Karpas-422 (cell line): Measurements from ENCODE around the gene ADD1. TPM values are rescaled to one million over a fixed set of nuclear protein-coding genes. Genes with fewer than 3 reads are reported as not detected.
A peak's percentile ranks its signal among the peaks of the same experiment; 100 is the strongest.

ENCODE experiments used
- DNase-seq: peaks from one replicate; pipeline ENCODE4 v3.0.0-alpha.2; 2015
- H2AFZ ChIP-seq: fragments of 200-600 bp; sonication (generic); 2 replicates; pipeline ENCODE4 v1.6.1; 2014; ENCODE audit warnings: antibody characterized with exemption, low read length, mixed read lengths
- H3K27ac ChIP-seq: fragments of 200-600 bp; sonication (generic); 2 replicates; pipeline ENCODE4 v1.5.1; 2014; ENCODE audit warnings: mild to moderate bottlenecking, low read length, moderate library complexity
- H3K27me3 ChIP-seq: fragments of 200-600 bp; sonication (generic); 2 replicates; pipeline ENCODE4 v1.6.1; 2014; ENCODE audit warnings: low read length, mixed read lengths
- H3K36me3 ChIP-seq: fragments of 200-600 bp; sonication (generic); 2 replicates; pipeline ENCODE4 v1.6.1; 2014; ENCODE audit warnings: low read length, mixed read lengths; ENCODE audit not compliant: insufficient read depth
- H3K4me1 ChIP-seq: fragments of 200-600 bp; sonication (generic); 2 replicates; pipeline ENCODE4 v1.6.1; 2014; ENCODE audit warnings: mild to moderate bottlenecking, low read length, mixed read lengths
- H3K4me2 ChIP-seq: fragments of 200-600 bp; sonication (generic); 2 replicates; pipeline ENCODE4 v1.6.1; 2014; ENCODE audit warnings: low read length, low read depth, mild to moderate bottlenecking; ENCODE audit not compliant: poor library complexity, severe bottlenecking
- H3K4me3 ChIP-seq: fragments of 200-600 bp; sonication (generic); 2 replicates; pipeline ENCODE4 v1.5.1; 2014; ENCODE audit warnings: mild to moderate bottlenecking, antibody characterized with exemption, low read length, mixed read lengths
- H3K79me2 ChIP-seq: fragments of 200-600 bp; sonication (generic); 2 replicates; pipeline ENCODE4 v1.6.1; 2014; ENCODE audit warnings: mild to moderate bottlenecking, low read length, mixed read lengths
- H3K9ac ChIP-seq: fragments of 200-600 bp; sonication (generic); 2 replicates; pipeline ENCODE4 v1.6.0; 2014; ENCODE audit warnings: low read length
- H3K9me2 ChIP-seq: fragments of 200-600 bp; sonication (generic), shearing (Covaris generic); replicated peaks from 2 replicates; pipeline ENCODE4 v1.6.0; 2014; ENCODE audit warnings: mild to moderate bottlenecking, low read length, moderate library complexity; ENCODE audit not compliant: insufficient read depth
- H3K9me3 ChIP-seq: fragments of 300-700, 200-600 bp; sonication (generic); 2 replicates; pipeline ENCODE4 v1.6.1; 2014; ENCODE audit warnings: low read length, mixed read lengths
- H4K20me1 ChIP-seq: fragments of 200-600 bp; sonication (generic); 2 replicates; pipeline ENCODE4 v1.6.1; 2014; ENCODE audit warnings: mild to moderate bottlenecking, antibody characterized with exemption, low read length, low read depth; ENCODE audit not compliant: insufficient read depth
- total RNA-seq: library from RNA; depleted of rRNA; stranded (reverse); fragments of >200 nt; shearing (Covaris generic); gene quantifications from 2 replicates; pipeline ENCODE4 v1.2.3, GENCODE V29; 2014; ENCODE audit warnings: low replicate concordance

The ADD1 gene
- total RNA-seq, 1 experiment from 2014 or later, result 69.7 TPM

GRCh38 chr4:2963175-2963965 lies 119.7 kb downstream of the ADD1 start, which contains the start of the genes GRK4 and NOP14:
GRK4 (plus strand) TSS chr4:2963571; CDS start chr4:2964071, 500 bp downstream.
NOP14 (minus strand) TSS chr4:2963406; CDS start chr4:2963319, 87 bp downstream.
- Histone ChIP-seq H3K9ac (peak within 1 kb of the TSS; percentile 92), H4K20me1 (peaks cover 28% of the 10 kb centered on the region), H3K4me1 (peaks cover 18% of the 10 kb centered on the region), H3K79me2 (peaks cover 41% of the 10 kb centered on the region), H3K9me2 (no peaks in the 10 kb centered on the region), H3K4me2 (peak within 1 kb of the TSS; percentile 94), H3K27ac (peak within 1 kb of the TSS; percentile 64), H3K27me3 (no peaks in the 10 kb centered on the region), H3K4me3 (peak within 1 kb of the TSS; percentile 81), H2AFZ (peak within 1 kb of the TSS; percentile 90), H3K36me3 (peaks cover 18% of the 10 kb centered on the region), H3K9me3 (no peaks in the 10 kb centered on the region)
- DNase-seq, result peak; percentile 99

DNA sequence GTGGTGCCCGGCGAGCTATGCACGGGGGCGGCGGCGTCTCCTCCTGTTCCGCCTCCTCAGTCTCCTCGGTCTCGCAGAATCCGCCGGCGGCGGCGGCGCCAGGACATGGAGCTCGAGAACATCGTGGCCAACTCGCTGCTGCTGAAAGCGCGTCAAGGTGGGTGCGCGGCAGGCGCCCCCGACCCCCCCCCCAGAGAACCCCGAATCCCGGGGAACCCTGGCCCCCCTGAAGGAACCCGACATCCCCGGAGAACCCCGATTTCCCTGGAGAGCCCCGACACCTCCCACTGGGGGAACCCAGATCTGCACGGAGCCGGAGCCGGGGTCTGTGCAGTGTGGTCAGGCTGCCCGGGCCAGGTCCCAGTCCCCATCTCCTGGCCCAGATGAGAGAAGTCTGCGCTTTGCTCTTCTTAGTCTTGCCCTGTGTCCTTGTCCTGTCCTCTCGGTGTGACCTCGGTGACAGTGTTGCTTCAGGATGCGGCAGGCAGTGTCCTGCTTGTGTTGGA lies 120.4 kb downstream of the ADD1 start:
- Histone ChIP-seq H3K4me1 (peaks cover 18% of the 10 kb centered on the region), H3K79me2 (peaks cover 34% of the 10 kb centered on the region), H3K4me3 (peak overlapping the region; percentile 81), H3K4me2 (peak overlapping the region; percentile 94), H4K20me1 (peaks cover 22% of the 10 kb centered on the region; the same call in 1 of the 2 replicates), H3K27ac (no peak overlapping the region), H3K27me3 (no peaks in the 10 kb centered on the region), H3K9me3 (no peaks in the 10 kb centered on the region), H2AFZ (peak overlapping the region; percentile 90; the same call in 1 of the 2 replicates), H3K9ac (peak overlapping the region; percentile 92), H3K36me3 (peaks cover 11% of the 10 kb centered on the region; the same call in 1 of the 2 replicates), H3K9me2 (no peaks in the 10 kb centered on the region)
- DNase-seq, result peak; percentile 81

- Histone ChIP-seq H3K27ac (no peak overlapping the region), H3K79me2 (peaks cover 27% of the 10 kb centered on the region), H3K9me3 (no peaks in the 10 kb centered on the region), H3K36me3 (peaks cover 7% of the 10 kb centered on the region; the same call in 1 of the 2 replicates), H2AFZ (no peak overlapping the region), H3K4me1 (peaks cover 18% of the 10 kb centered on the region), H3K27me3 (no peaks in the 10 kb centered on the region), H3K9me2 (no peaks in the 10 kb centered on the region), H3K9ac (peak overlapping the region; percentile 92; the same call in 1 of the 2 replicates), H3K4me2 (peak overlapping the region; percentile 94), H3K4me3 (peak overlapping the region; percentile 81), H4K20me1 (peaks cover 19% of the 10 kb centered on the region; the same call in 1 of the 2 replicates)
- DNase-seq, result no peak
Measured at GRCh38 chr4:2964706-2965258, 121.1 kb downstream of the ADD1 start.

- no peak for DNase-seq
- H4K20me1 ChIP-seq, result peaks cover 16% of the 10 kb centered on the region; the same call in 1 of the 2 replicates
- H3K9ac ChIP-seq, result no peak overlapping the region
- H3K4me3 ChIP-seq, result no peak overlapping the region
- H3K4me1 ChIP-seq, result peaks cover 18% of the 10 kb centered on the region
- H2AFZ ChIP-seq, result no peak overlapping the region
- H3K9me3 ChIP-seq, result no peaks in the 10 kb centered on the region
- H3K36me3 ChIP-seq, result peaks cover 4% of the 10 kb centered on the region; the same call in 1 of the 2 replicates
- peaks cover 22% of the 10 kb centered on the region for H3K79me2 ChIP-seq
- no peak overlapping the region for H3K4me2 ChIP-seq
- no peaks in the 10 kb centered on the region for H3K9me2 ChIP-seq
- H3K27me3 ChIP-seq, result no peaks in the 10 kb centered on the region
- no peak overlapping the region for H3K27ac ChIP-seq
Measured at GRCh38 chr4:2965262-2965661, 121.6 kb downstream of the ADD1 start.

DNA sequence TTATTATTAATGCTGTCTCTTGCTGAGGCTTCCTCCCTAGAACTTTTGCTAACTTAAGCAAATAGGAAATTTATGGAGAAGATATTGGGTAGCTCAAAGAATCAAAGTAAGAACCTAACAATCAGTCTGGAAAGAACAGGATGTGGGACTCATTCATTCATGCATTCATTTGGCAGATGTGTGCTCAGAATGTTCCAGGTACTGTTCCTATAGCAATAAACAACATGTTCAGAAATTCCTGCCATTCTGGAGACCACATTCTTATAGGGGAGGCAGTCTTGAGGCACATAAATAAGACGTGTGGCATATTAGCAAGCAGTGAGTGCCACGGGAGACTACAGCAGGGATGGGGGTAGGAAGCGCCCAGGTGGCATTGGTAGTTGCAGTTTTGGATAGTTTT lies 124.7 kb downstream of the ADD1 start:
- H3K9me3 ChIP-seq, result no peaks in the 10 kb centered on the region
- peaks cover 7% of the 10 kb centered on the region for H3K4me1 ChIP-seq
- H3K79me2 ChIP-seq, result no peaks in the 10 kb centered on the region
- no peak for DNase-seq
- H3K36me3 ChIP-seq, result no peaks in the 10 kb centered on the region
- no peak overlapping the region for H3K4me2 ChIP-seq
- H3K27ac ChIP-seq, result no peak overlapping the region
- H3K4me3 ChIP-seq, result no peak overlapping the region
- H3K9me2 ChIP-seq, result no peaks in the 10 kb centered on the region
- H4K20me1 ChIP-seq, result peaks cover 5% of the 10 kb centered on the region; the same call in 1 of the 2 replicates
- no peak overlapping the region for H3K9ac ChIP-seq
- no peak overlapping the region for H2AFZ ChIP-seq
- H3K27me3 ChIP-seq, result no peaks in the 10 kb centered on the region

DNA sequence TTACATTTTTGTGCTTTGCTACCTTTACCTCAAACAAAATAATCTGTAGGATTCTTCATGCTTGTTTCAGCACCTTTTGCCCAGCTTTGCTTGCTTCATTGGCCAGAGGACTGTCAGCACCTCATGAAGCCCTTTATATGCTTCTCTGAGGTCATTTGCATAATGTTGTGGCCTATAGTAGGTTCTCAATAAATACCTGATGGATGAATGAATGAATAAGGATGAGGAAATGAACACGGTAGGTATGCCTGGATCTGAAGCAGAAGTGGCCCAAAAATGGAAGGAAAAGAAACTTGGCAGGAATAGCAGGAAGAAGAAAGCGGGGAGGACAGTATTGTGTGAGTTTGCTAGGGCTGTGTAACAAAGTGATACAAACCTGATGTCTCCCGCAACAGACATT lies 127.6 kb downstream of the ADD1 start:
- Histone ChIP-seq H3K36me3 (no peaks in the 10 kb centered on the region), H3K9me2 (no peaks in the 10 kb centered on the region), H2AFZ (no peak overlapping the region), H3K9me3 (no peaks in the 10 kb centered on the region), H3K27me3 (no peaks in the 10 kb centered on the region), H4K20me1 (no peaks in the 10 kb centered on the region), H3K27ac (no peak overlapping the region), H3K9ac (no peak overlapping the region), H3K4me2 (no peak overlapping the region), H3K4me1 (no peaks in the 10 kb centered on the region), H3K79me2 (no peaks in the 10 kb centered on the region), H3K4me3 (no peak overlapping the region)
- DNase-seq, result no peak

GRCh38 chr4:2977211-2978088 lies 133.8 kb downstream of the ADD1 start:
- no peaks in the 10 kb centered on the region; the same call in 1 of the 2 replicates for H3K36me3 ChIP-seq
- no peak overlapping the region for H3K27ac ChIP-seq
- H3K79me2 ChIP-seq, result no peaks in the 10 kb centered on the region
- no peak overlapping the region for H3K9ac ChIP-seq
- no peak for DNase-seq
- no peak overlapping the region for H3K4me2 ChIP-seq
- no peak overlapping the region for H3K4me3 ChIP-seq
- H3K27me3 ChIP-seq, result no peaks in the 10 kb centered on the region; the same call in 1 of the 2 replicates
- H3K9me2 ChIP-seq, result no peaks in the 10 kb centered on the region
- H2AFZ ChIP-seq, result no peak overlapping the region
- H4K20me1 ChIP-seq, result no peaks in the 10 kb centered on the region
- no peaks in the 10 kb centered on the region for H3K4me1 ChIP-seq
- H3K9me3 ChIP-seq, result peaks cover 7% of the 10 kb centered on the region; the same call in 1 of the 2 replicates
